ENCODE measurements around the gene RBM39. TPM values are rescaled to one million over a fixed set of nuclear protein-coding genes. Genes with fewer than 3 reads are reported as not detected.

Gene RBM39
- total and polyA plus RNA-seq, 2 of the 13 experiments (the other 11 are each of a cell fraction or from before 2014, with no cell fraction given) = 788 to 920 TPM

GRCh38 chr20:35739294-35740163 lies 2.5 kb downstream of the RBM39 start:
- ATAC-seq (no peak), DNase-seq (ENCODE audit: low spot score) (peak; percentile 57), FAIRE-seq (no peak)
- CTCF ChIA-PET (ENCODE audit: low intra/inter-chr PET ratio, low total read pairs) = no interaction called here
- peaks cover 71% of the 10 kb centered on the region for H4K20me1 ChIP-seq (ENCODE audit: insufficient read depth, low read length)
- H3K36me3 ChIP-seq (replicated peaks in 1 of 2; ENCODE audit: control insufficient read depth in 1 of 2, insufficient read depth in 2 of 2, low read length in 2 of 2) = peaks cover 20 to 54% of the 10 kb centered on the region in 2 experiments
- no peaks in the 10 kb centered on the region; a peak in 1 of 5 replicates for H3K27me3 ChIP-seq (ENCODE audit: control insufficient read depth in 1 of 2, insufficient read depth in 2 of 2, low read length in 2 of 2)
- intact Hi-C loops (cut with micrococcal nuclease; ENCODE audit: unreplicated experiment) = loop anchor here (5.0 kb wide), 1 partner anchor 122 kb away; the partner anchor contains the start of gene SPAG4
- H2AFZ ChIP-seq (ENCODE audit: low read length) = no peak overlapping the region
- in situ Hi-C loops (cut with HindIII; ENCODE audit: extremely low pct_ligation_motif_present, low pct_unique_long_range_greater_than_20kb) = loop anchor here (5.0 kb wide), 1 partner anchor 143 kb away; no protein-coding TSS in a partner anchor
- POLR2A ChIA-PET = interaction anchor here (0.8 to 8.6 kb wide), 12 partner anchors 9 to 273 kb away, joined by 3 to 211 read pairs (median 4); partner anchors contain the start of genes CPNE1, NFS1, PHF20 and RBM12
- H3K27ac ChIP-seq (ENCODE audit: extremely low read length, insufficient read depth, low read length) = no peak overlapping the region
- H3K4me3 ChIP-seq (replicated peaks in 1 of 3; ENCODE audit: insufficient read depth in 1 of 3, low read depth in 2 of 3, low read length in 3 of 3) = peak overlapping the region; percentile 90 to 92 (median 91)
- peaks cover 75% of the 10 kb centered on the region for H3K4me1 ChIP-seq (ENCODE audit: insufficient read depth, low read length)
- H3K4me2 ChIP-seq (ENCODE audit: low read depth, low read length) = peak overlapping the region; percentile 98
- peaks cover 84% of the 10 kb centered on the region for H3K79me2 ChIP-seq (ENCODE audit: insufficient read depth, low read length)
- 74% methylated on average over 7 of the region's 7 CpGs for WGBS (ENCODE audit: low lambda C conversion rate)
- H3K9me3 ChIP-seq (ENCODE audit: low read length) = no peaks in the 10 kb centered on the region
- no TSS peak for BruUV-seq (replicated peaks)
- peak overlapping the region; percentile 100; the same call in 1 of the 2 replicates for H3K9ac ChIP-seq (ENCODE audit: insufficient read depth, low read depth, low read length)
- TF ChIP-seq MXI1 (IDR thresholded peaks at IDR 0.05; ENCODE audit: borderline replicate concordance, low read depth, low read length) (0 out of 3 replicates have a peak, but pooled peaks have one; percentile 3), NFYB (CRISPR knock-in tag; IDR thresholded peaks at IDR 0.05) (no peak), CBX5 (CRISPR knock-in tag; IDR thresholded peaks at IDR 0.05; ENCODE audit: borderline replicate concordance) (peak; percentile 87; the same call in 1 of the 2 replicates), DR1 (CRISPR knock-in tag; IDR thresholded peaks at IDR 0.05) (no peak), SRSF1 (optimal IDR thresholded peaks at IDR 0.05; ENCODE audit: low read depth, low read length) (no peak), SMYD3 (CRISPR knock-in tag; IDR thresholded peaks at IDR 0.05) (no peak), SP140L (CRISPR knock-in tag; IDR thresholded peaks at IDR 0.05; ENCODE audit: borderline replicate concordance) (no peak), HBP1 (CRISPR knock-in tag; IDR thresholded peaks at IDR 0.05; ENCODE audit: low read depth) (0 out of 2 replicates have a peak, but pooled peaks have one; percentile 29), GABPA (IDR thresholded peaks at IDR 0.05; ENCODE audit: low read depth, low read length) (no peak), GABPA (CRISPR knock-in tag; IDR thresholded peaks at IDR 0.05; ENCODE audit: low read depth) (peak; percentile 24; the same call in 1 of the 2 replicates), LCORL (IDR thresholded peaks at IDR 0.05) (0 out of 2 replicates have a peak, but pooled peaks have one; percentile 5), LCORL (CRISPR knock-in tag; IDR thresholded peaks at IDR 0.05) (peak; percentile 37; the same call in 1 of the 2 replicates), CC2D1A (CRISPR knock-in tag; IDR thresholded peaks at IDR 0.05) (peak; percentile 81; the same call in 1 of the 2 replicates), GATAD2A (CRISPR knock-in tag; IDR thresholded peaks at IDR 0.05) (peak; percentile 27), ZZZ3 (CRISPR knock-in tag; IDR thresholded peaks at IDR 0.05; ENCODE audit: borderline replicate concordance) (no peak), CEBPG (CRISPR knock-in tag; IDR thresholded peaks at IDR 0.05) (0 out of 2 replicates have a peak, but pooled peaks have one; percentile 21), ZFP82 (CRISPR knock-in tag; IDR thresholded peaks at IDR 0.05; ENCODE audit: borderline replicate concordance) (peak; percentile 82), FOXO1 (CRISPR knock-in tag; IDR thresholded peaks at IDR 0.05) (no peak), ZNF468 (CRISPR knock-in tag; IDR thresholded peaks at IDR 0.05) (no peak), ZNF703 (CRISPR knock-in tag; IDR thresholded peaks at IDR 0.05; ENCODE audit: borderline replicate concordance) (no peak)
- TF ChIP-seq, protein P1, sequence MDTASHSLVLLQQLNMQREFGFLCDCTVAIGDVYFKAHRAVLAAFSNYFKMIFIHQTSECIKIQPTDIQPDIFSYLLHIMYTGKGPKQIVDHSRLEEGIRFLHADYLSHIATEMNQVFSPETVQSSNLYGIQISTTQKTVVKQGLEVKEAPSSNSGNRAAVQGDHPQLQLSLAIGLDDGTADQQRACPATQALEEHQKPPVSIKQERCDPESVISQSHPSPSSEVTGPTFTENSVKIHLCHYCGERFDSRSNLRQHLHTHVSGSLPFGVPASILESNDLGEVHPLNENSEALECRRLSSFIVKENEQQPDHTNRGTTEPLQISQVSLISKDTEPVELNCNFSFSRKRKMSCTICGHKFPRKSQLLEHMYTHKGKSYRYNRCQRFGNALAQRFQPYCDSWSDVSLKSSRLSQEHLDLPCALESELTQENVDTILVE (CRISPR knock-in tag; IDR thresholded peaks at IDR 0.05) = peak; percentile 44; the same call in 1 of the 2 replicates
